DMS79 (cell line): ENCODE results near the gene RESF1.
"Not testable (repeated sequence)": the region's sequence is repeated elsewhere in the genome, so short reads cannot be mapped to it uniquely, and the experiment has no call there.

Experiments used
- DNase-seq: peaks from one replicate; lab custom pipeline; 2025; lab: John Stamatoyannopoulos, UW

The RESF1 gene

GRCh38 chr12:31959161-31959700 is at the start of gene RESF1:
TSS of gene RESF1 (plus strand) at chr12:31959415. CDS start at chr12:31980956, 21,541 bp downstream.
- peak; percentile 77 for DNase-seq

- DNase-seq = no peak
Measured at GRCh38 chr12:31914927-31915326, 44.3 kb upstream of the RESF1 start.

GRCh38 chr12:31915446-31915845 is 43.8 kb upstream of the RESF1 start:
- no peak for DNase-seq

GRCh38 chr12:31922341-31923062 is 36.7 kb upstream of the RESF1 start:
- no peak for DNase-seq

GRCh38 chr12:31923063-31923412 is 36.2 kb upstream of the RESF1 start:
- DNase-seq = no peak

GRCh38 chr12:31928246-31929026 is 30.8 kb upstream of the RESF1 start:
- no peak for DNase-seq

- no peak for DNase-seq
Measured at GRCh38 chr12:31929027-31929526, 30.1 kb upstream of the RESF1 start.

GRCh38 chr12:31931796-31932715 is 27.2 kb upstream of the RESF1 start:
- no peak for DNase-seq

GRCh38 chr12:31944299-31944698 is 14.9 kb upstream of the RESF1 start:
- DNase-seq = no peak

- DNase-seq = no peak
Measured at GRCh38 chr12:31947971-31948370, 11.2 kb upstream of the RESF1 start.

GRCh38 chr12:31948697-31949359 is 10.4 kb upstream of the RESF1 start:
- not testable (repeated sequence) for DNase-seq

- DNase-seq = no peak
Measured at GRCh38 chr12:31950088-31950487, 9.1 kb upstream of the RESF1 start.

- DNase-seq = no peak
Measured at GRCh38 chr12:31950492-31950891, 8.7 kb upstream of the RESF1 start.

GRCh38 chr12:31951008-31951407 is 8.2 kb upstream of the RESF1 start:
- no peak for DNase-seq

GRCh38 chr12:31951939-31952338 is 7.3 kb upstream of the RESF1 start:
- DNase-seq = no peak

GRCh38 chr12:31952418-31952817 is 6.8 kb upstream of the RESF1 start:
- DNase-seq = no peak

GRCh38 chr12:31954925-31955858 is 4.0 kb upstream of the RESF1 start:
- no peak for DNase-seq

- no peak for DNase-seq
Measured at GRCh38 chr12:31958569-31959160, 550 bp upstream of the RESF1 start.

- DNase-seq = peak; percentile 43
Measured at GRCh38 chr12:31959701-31960391, 631 bp downstream of the RESF1 start.
